ENCODE measurements around the gene CYP2F1. TPM values are rescaled to one million over a fixed set of nuclear protein-coding genes. Genes with fewer than 3 reads are reported as not detected.

Gene CYP2F1
- total RNA-seq, 4 donors from 2014 or later: not detected

- H3K9me3 ChIP-seq: no peaks in the 10 kb centered on the region
- no peak for TF ChIP-seq POLR2A (IDR thresholded peaks at IDR 0.05)
- no peak for TF ChIP-seq CTCF (IDR thresholded peaks at IDR 0.05)
- intact Hi-C loops (cut with DNase I; ENCODE audit: low total_unique reads): no loop called here
- H3K4me3 ChIP-seq: no peak overlapping the region
- peak in 1 of 2 donors; percentile 40 for DNase-seq
- no peak overlapping the region for H3K27ac ChIP-seq
- H3K27me3 ChIP-seq: no peaks in the 10 kb centered on the region
- no peaks in the 10 kb centered on the region for H3K36me3 ChIP-seq
- no peaks in the 10 kb centered on the region for H3K4me1 ChIP-seq
Observed at GRCh38 chr19:41175801-41176777, 61.9 kb downstream of the CYP2F1 start.

Other genes starting within 250 kb of the CYP2F1 start
- 1 to 10 TPM in 1 of 4 donors, not detected in 3; 2.3 TPM for gene CYP2A7, start 232.2 kb upstream of the CYP2F1 start, total RNA-seq
- not detected for gene CYP2B6, start 123.2 kb upstream of the CYP2F1 start, total RNA-seq
- gene CYP2A13, start 26.0 kb upstream of the CYP2F1 start, total RNA-seq: not detected
- gene CYP2S1, start 78.8 kb downstream of the CYP2F1 start, total RNA-seq: 1 to 10 TPM in 1 of 4 donors, under 1 TPM in 1, not detected in 2; 0.48 to 1.2 TPM
- gene AXL, start 104.8 kb downstream of the CYP2F1 start, total RNA-seq: 10 to 100 TPM; 22.3 to 86.5 (median 60.6) TPM
- 100 to 1,000 TPM in 2 of 4 donors, 10 to 100 TPM in 2; 49.7 to 219 (median 87.4) TPM for gene HNRNPUL1, start 149.9 kb downstream of the CYP2F1 start, total RNA-seq
- gene CCDC97, start 195.7 kb downstream of the CYP2F1 start, total RNA-seq: 10 to 100 TPM in 2 of 4 donors, 1 to 10 TPM in 2; 4.4 to 38.0 (median 10.8) TPM
- gene TGFB1, start 239.5 kb downstream of the CYP2F1 start, total RNA-seq: 10 to 100 TPM in 2 of 4 donors, 1 to 10 TPM in 2; 6.7 to 61.7 (median 15.7) TPM
- gene B9D2, start 249.7 kb downstream of the CYP2F1 start, total RNA-seq: 1 to 10 TPM in 2 of 4 donors, under 1 TPM in 1, not detected in 1; 0.29 to 6.2 (median 3.5) TPM